DMS114 treated with DMSO at 0.1 percent for 48 hours (cell line): ENCODE data around the gene SCARF2.
"Not testable (repeated sequence)": the region's sequence is repeated elsewhere in the genome, so short reads cannot be mapped to it uniquely, and the experiment has no call there.

Source experiments
- DNase-seq: peaks from one replicate; lab custom pipeline; 2025; ENCODE audit not compliant: unreplicated experiment; lab: John Stamatoyannopoulos, UW

Gene SCARF2

GRCh38 chr22:20412474-20413216, 25.0 kb downstream of the SCARF2 start:
- no peak for DNase-seq

- not testable (repeated sequence) for DNase-seq
These were observed 28.2 kb downstream of the SCARF2 start for GRCh38 chr22:20409385-20409784.

GRCh38 chr22:20408891-20409290, 28.7 kb downstream of the SCARF2 start:
- DNase-seq: no peak

- DNase-seq: no peak
These were observed 29.8 kb downstream of the SCARF2 start for GRCh38 chr22:20407829-20408228.

- DNase-seq: no peak
These were observed 30.8 kb downstream of the SCARF2 start for GRCh38 chr22:20406686-20407408.

- DNase-seq: no peak
These were observed 31.5 kb downstream of the SCARF2 start for GRCh38 chr22:20405931-20406685.

GRCh38 chr22:20405291-20405930, 32.2 kb downstream of the SCARF2 start:
- no peak for DNase-seq

GRCh38 chr22:20404881-20405280, 32.7 kb downstream of the SCARF2 start:
- no peak for DNase-seq

GRCh38 chr22:20403779-20404140, 33.9 kb downstream of the SCARF2 start:
- no peak for DNase-seq

- no peak for DNase-seq
These were observed 34.5 kb downstream of the SCARF2 start for GRCh38 chr22:20402960-20403778.

GRCh38 chr22:20401376-20402014, 36.1 kb downstream of the SCARF2 start:
- no peak for DNase-seq

GRCh38 chr22:20400606-20401375, 36.8 kb downstream of the SCARF2 start:
- no peak for DNase-seq

GRCh38 chr22:20399866-20400605, 37.6 kb downstream of the SCARF2 start:
- DNase-seq: no peak

- no peak for DNase-seq
These were observed 39.2 kb downstream of the SCARF2 start for GRCh38 chr22:20398420-20398819.

GRCh38 chr22:20397498-20397897, 40.1 kb downstream of the SCARF2 start:
- DNase-seq: no peak

GRCh38 chr22:20396639-20397038, 41.0 kb downstream of the SCARF2 start:
- DNase-seq: no peak

- DNase-seq: no peak
These were observed 41.7 kb downstream of the SCARF2 start for GRCh38 chr22:20395907-20396287.

- no peak for DNase-seq
These were observed 42.3 kb downstream of the SCARF2 start for GRCh38 chr22:20395181-20395906.
